GM19328 (cell line): ENCODE data around the gene KATNAL1.
"Not testable (repeated sequence)": the region's sequence is repeated elsewhere in the genome, so short reads cannot be mapped to it uniquely, and the experiment has no call there.

Experiments used
- ATAC-seq: cut with Tn5 transposase; IDR thresholded peaks from one replicate; pipeline ENCODE4 v1.9.1; 2021; ENCODE audit warnings: mild to moderate bottlenecking, moderate library complexity; ENCODE audit not compliant: unreplicated experiment

KATNAL1 gene

GRCh38 chr13:30295116-30295515 is 12.2 kb downstream of the KATNAL1 start:
- no peak for ATAC-seq

- ATAC-seq: no peak
Observed at GRCh38 chr13:30294004-30294403, 13.3 kb downstream of the KATNAL1 start.

GRCh38 chr13:30292325-30292724 is 15.0 kb downstream of the KATNAL1 start:
- no peak for ATAC-seq

- no peak for ATAC-seq
Observed at GRCh38 chr13:30290812-30291436, 16.4 kb downstream of the KATNAL1 start.

- no peak for ATAC-seq
Observed at GRCh38 chr13:30289533-30289932, 17.8 kb downstream of the KATNAL1 start.

- ATAC-seq: not testable (repeated sequence)
Observed at GRCh38 chr13:30286059-30286458, 21.3 kb downstream of the KATNAL1 start.

- ATAC-seq: no peak
Observed at GRCh38 chr13:30276178-30276577, 31.2 kb downstream of the KATNAL1 start.

- no peak for ATAC-seq
Observed at GRCh38 chr13:30274083-30274482, 33.3 kb downstream of the KATNAL1 start.

GRCh38 chr13:30270035-30270434 is 37.3 kb downstream of the KATNAL1 start:
- not testable (repeated sequence) for ATAC-seq

GRCh38 chr13:30268673-30269072 is 38.7 kb downstream of the KATNAL1 start:
- no peak for ATAC-seq

- no peak for ATAC-seq
Observed at GRCh38 chr13:30266756-30267155, 40.6 kb downstream of the KATNAL1 start.

- ATAC-seq: not testable (repeated sequence)
Observed at GRCh38 chr13:30259149-30259733, 48.1 kb downstream of the KATNAL1 start.

- ATAC-seq: peak; percentile 47
Observed at GRCh38 chr13:30257468-30258099, 49.8 kb downstream of the KATNAL1 start.

GRCh38 chr13:30256713-30257467 is 50.5 kb downstream of the KATNAL1 start:
- no peak for ATAC-seq

- no peak for ATAC-seq
Observed at GRCh38 chr13:30255696-30256095, 51.7 kb downstream of the KATNAL1 start.

GRCh38 chr13:30253830-30254229 is 53.5 kb downstream of the KATNAL1 start:
- ATAC-seq: no peak

GRCh38 chr13:30247406-30247805 is 59.9 kb downstream of the KATNAL1 start:
- no peak for ATAC-seq

- no peak for ATAC-seq
Observed at GRCh38 chr13:30241532-30241931, 65.8 kb downstream of the KATNAL1 start.

GRCh38 chr13:30240608-30241007 is 66.7 kb downstream of the KATNAL1 start:
- ATAC-seq: no peak

- no peak for ATAC-seq
Observed at GRCh38 chr13:30235216-30235615, 72.1 kb downstream of the KATNAL1 start.

- no peak for ATAC-seq
Observed at GRCh38 chr13:30234619-30235162, 72.7 kb downstream of the KATNAL1 start.
